ENCODE data around the gene AP2A1.

DNA sequence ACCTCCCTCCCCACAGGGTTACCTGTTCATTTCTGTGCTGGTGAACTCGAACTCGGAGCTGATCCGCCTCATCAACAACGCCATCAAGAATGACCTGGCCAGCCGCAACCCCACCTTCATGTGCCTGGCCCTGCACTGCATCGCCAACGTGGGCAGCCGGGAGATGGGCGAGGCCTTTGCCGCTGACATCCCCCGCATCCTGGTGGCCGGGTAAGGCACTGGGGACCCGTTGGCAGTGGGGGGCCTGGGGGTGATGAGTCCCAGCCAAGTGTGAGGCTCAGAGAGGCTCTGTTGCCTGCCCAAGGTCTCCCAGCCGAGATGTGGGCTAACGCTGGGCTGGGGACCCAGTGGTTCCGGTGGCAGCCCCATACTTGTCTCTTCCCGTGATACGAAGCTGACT, 15.7 kb downstream of the AP2A1 start:
- TF ChIP-seq, protein P1, sequence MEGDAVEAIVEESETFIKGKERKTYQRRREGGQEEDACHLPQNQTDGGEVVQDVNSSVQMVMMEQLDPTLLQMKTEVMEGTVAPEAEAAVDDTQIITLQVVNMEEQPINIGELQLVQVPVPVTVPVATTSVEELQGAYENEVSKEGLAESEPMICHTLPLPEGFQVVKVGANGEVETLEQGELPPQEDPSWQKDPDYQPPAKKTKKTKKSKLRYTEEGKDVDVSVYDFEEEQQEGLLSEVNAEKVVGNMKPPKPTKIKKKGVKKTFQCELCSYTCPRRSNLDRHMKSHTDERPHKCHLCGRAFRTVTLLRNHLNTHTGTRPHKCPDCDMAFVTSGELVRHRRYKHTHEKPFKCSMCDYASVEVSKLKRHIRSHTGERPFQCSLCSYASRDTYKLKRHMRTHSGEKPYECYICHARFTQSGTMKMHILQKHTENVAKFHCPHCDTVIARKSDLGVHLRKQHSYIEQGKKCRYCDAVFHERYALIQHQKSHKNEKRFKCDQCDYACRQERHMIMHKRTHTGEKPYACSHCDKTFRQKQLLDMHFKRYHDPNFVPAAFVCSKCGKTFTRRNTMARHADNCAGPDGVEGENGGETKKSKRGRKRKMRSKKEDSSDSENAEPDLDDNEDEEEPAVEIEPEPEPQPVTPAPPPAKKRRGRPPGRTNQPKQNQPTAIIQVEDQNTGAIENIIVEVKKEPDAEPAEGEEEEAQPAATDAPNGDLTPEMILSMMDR (IDR thresholded peaks at IDR 0.05 in 2 of 3, conservative IDR thresholded peaks at IDR 0.05 in 1 of 3; ENCODE audit: insufficient read depth in 2 of 3, low read depth in 1 of 3, low read length in 3 of 3): no peak
- TF ChIP-seq POLR2AphosphoS5 (IDR thresholded peaks at IDR 0.05; ENCODE audit: control insufficient read depth, insufficient read depth, low read depth, low read length) (no peak), OTX1 (CRISPR knock-in tag; IDR thresholded peaks at IDR 0.05) (no peak), ZEB2 (IDR thresholded peaks at IDR 0.05) (no peak), WHSC1 (IDR thresholded peaks at IDR 0.05; ENCODE audit: low read length) (no peak), MAFF (IDR thresholded peaks at IDR 0.05; ENCODE audit: low read length) (no peak), ATF1 (CRISPR knock-in tag; IDR thresholded peaks at IDR 0.05) (no peak), ATF1 (tag; IDR thresholded peaks at IDR 0.05) (no peak)
- TF ChIP-seq, protein P2, sequence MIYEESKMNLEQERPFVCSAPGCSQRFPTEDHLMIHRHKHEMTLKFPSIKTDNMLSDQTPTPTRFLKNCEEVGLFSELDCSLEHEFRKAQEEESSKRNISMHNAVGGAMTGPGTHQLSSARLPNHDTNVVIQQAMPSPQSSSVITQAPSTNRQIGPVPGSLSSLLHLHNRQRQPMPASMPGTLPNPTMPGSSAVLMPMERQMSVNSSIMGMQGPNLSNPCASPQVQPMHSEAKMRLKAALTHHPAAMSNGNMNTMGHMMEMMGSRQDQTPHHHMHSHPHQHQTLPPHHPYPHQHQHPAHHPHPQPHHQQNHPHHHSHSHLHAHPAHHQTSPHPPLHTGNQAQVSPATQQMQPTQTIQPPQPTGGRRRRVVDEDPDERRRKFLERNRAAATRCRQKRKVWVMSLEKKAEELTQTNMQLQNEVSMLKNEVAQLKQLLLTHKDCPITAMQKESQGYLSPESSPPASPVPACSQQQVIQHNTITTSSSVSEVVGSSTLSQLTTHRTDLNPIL (CRISPR knock-in tag; IDR thresholded peaks at IDR 0.05): no peak
- TF ChIP-seq, protein P3, sequence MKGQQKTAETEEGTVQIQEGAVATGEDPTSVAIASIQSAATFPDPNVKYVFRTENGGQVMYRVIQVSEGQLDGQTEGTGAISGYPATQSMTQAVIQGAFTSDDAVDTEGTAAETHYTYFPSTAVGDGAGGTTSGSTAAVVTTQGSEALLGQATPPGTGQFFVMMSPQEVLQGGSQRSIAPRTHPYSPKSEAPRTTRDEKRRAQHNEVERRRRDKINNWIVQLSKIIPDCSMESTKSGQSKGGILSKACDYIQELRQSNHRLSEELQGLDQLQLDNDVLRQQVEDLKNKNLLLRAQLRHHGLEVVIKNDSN (CRISPR knock-in tag; IDR thresholded peaks at IDR 0.05): no peak
- TF ChIP-seq, protein P4, sequence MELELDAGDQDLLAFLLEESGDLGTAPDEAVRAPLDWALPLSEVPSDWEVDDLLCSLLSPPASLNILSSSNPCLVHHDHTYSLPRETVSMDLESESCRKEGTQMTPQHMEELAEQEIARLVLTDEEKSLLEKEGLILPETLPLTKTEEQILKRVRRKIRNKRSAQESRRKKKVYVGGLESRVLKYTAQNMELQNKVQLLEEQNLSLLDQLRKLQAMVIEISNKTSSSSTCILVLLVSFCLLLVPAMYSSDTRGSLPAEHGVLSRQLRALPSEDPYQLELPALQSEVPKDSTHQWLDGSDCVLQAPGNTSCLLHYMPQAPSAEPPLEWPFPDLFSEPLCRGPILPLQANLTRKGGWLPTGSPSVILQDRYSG (tag; conservative IDR thresholded peaks at IDR 0.05; ENCODE audit: low read depth): no peak
